LNCAP (cell line): ENCODE results near the gene SETBP1.

Experiments used
- TF ChIP-seq, protein P1 (sequence below): fragments of 450-650 bp; IDR thresholded peaks from 2 replicates; pipeline ENCODE4 v1.5.1; 2017; ENCODE audit warnings: mild to moderate bottlenecking

The SETBP1 gene

DNA sequence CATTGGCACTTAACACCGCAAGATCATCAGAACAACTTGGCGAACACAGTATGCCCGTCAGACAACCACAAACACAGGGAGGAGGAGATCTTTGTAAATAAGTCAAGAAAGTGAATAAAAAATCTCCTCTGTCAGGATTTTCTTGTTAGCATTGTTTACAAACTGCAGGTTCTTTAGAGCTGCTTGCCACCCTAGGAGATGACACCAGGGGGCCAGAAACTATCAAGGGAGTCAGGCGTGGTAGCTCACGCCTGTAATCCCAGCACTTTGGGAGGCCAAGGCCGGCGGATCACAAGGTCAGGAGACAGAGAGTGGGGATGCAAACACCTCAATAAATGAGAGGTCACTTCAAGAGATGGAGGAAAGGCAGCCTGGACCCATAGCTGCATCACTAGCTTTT, 428.1 kb downstream of the SETBP1 start:
- TF ChIP-seq, protein P1, sequence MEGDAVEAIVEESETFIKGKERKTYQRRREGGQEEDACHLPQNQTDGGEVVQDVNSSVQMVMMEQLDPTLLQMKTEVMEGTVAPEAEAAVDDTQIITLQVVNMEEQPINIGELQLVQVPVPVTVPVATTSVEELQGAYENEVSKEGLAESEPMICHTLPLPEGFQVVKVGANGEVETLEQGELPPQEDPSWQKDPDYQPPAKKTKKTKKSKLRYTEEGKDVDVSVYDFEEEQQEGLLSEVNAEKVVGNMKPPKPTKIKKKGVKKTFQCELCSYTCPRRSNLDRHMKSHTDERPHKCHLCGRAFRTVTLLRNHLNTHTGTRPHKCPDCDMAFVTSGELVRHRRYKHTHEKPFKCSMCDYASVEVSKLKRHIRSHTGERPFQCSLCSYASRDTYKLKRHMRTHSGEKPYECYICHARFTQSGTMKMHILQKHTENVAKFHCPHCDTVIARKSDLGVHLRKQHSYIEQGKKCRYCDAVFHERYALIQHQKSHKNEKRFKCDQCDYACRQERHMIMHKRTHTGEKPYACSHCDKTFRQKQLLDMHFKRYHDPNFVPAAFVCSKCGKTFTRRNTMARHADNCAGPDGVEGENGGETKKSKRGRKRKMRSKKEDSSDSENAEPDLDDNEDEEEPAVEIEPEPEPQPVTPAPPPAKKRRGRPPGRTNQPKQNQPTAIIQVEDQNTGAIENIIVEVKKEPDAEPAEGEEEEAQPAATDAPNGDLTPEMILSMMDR = no peak

DNA sequence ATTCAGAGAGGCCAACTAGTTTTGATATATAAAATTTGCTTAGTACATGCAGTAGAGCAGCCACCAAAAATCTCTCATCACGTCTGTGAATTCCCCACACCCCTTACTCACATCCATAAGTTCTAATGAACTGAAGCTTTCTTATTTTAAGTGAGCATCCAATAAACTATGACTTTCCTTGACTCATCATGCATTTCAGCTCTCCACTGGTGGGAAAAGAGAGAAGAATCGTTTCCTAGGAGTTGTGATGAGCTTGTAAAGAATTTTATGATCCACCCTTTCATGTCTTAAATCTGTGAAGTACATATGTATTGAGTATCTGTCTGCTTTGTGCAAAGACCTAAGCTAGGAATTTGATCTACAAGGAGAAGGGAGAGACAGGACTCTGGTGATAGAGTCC, 428.6 kb downstream of the SETBP1 start:
- TF ChIP-seq, protein P1 = no peak

DNA sequence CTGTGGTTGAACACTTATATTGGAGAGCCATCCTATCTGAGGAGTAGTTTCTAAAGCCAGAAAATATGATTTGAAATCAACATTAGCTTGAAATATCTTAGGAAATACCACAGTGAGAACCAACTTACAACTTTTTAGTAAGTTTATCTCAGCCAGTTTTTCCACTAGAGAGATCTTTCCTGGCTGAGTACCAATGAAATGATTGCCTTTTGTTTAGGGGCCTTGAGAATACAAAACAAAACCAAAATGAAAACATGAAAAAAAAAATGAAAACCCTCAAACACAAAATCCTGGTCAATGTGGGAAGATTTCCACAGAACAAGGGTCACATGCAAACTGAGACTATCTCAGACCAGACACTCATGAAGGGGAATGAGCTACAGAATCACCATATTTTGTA, 429.0 kb downstream of the SETBP1 start:
- TF ChIP-seq, protein P1 = no peak

DNA sequence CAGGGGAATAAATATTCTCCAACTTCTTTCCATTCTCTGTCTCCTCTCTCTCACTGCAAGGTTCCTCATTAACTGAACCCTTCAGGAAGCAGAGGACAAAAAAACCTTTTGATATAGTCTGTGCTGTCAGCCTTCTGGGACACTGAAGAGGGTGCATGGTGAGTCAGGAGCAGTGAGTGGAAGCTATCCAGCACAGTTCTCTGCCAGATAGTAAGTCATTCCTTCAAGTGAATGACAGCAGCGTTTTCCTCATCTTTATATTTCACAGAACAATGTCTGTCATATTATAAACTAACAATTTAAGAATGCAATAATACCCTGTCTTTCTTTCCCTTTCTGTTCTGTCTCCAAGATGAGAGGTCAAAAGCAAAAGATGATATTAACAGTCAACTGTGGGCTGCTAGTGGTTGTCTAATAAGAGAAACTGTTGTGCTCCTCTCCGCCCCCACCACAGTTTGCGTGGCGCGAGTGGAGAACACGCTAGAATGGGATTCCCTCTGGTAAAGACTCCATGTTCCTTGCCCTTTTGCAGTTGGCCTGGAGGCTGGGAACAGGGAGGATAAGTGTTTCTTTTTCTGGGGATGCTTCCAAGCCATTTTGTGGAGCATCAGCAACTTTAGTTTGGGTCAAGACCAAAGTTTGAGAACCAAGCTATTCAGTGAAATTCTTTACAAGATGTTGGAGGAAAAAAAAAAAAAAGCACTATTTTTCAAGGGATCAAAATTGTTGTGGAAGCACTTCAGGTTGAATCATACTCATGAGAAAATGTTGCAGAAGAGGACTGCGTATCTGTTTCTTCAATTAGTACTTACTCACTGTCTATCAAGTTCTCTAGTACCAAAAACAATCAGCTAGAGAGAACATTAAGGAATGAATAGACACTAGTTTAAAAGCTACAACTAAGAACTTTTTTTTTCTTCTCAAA, 430.2 kb downstream of the SETBP1 start:
- TF ChIP-seq, protein P1 = no peak

DNA sequence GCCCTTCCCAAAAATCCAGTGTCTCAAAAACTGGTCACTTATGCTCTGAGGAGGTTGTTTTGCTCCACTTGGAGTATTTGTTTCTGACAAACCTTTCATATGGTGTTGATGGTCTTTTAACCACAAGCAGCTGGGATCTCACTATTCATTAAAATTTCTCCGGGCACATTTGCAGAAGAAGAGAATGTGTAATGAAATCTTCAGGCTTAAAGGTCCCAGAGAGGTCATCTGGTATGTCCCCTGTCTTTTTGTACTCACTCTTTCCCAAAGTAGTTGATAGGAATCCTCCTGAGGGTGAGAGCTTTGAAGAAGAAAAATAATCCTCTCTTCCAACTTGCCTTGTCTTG, 430.8 kb downstream of the SETBP1 start:
- TF ChIP-seq, protein P1 = no peak

DNA sequence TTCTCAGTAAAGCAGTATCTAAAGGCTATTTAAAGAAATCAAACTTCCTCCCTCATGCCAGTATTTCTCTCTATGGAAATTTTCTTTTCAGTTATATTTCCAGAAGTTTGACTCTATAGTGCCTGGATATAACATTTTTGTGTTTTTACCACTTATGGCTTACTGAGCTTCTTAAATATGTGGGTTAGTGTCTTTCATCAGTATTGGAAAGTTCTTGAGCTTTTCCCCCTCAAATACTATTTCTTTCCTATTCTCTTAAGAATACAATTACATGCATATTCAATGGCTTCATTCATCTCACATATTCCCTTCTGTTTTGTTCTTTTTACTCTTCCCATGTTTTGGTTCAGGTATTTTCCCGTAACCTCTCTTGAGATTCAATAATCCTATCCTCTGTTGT, 432.0 kb downstream of the SETBP1 start:
- TF ChIP-seq, protein P1 = no peak

DNA sequence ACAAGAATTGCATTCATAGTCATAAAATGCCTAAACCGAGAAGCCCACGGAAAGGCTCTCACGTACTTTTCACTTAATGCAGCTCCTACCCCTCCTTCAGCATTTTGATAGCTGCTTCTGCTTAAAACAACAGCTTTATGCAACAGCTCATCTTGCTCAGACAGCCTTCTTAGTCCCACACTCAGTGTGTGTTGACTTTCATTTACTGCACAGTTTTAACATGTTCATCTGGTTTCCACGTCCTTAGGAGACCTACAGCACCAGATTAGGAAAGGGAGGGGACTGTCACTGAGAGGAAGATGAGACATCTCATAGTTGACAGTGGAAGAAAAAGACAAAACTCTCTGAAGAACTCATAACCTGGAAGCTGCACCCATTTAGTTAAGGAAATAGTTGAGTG, 435.4 kb downstream of the SETBP1 start:
- TF ChIP-seq, protein P1 = no peak
